Pons (tissue), 1 donor: ENCODE data around the gene HOXB3.
A peak's percentile ranks its signal among the peaks of the same experiment; 100 is the strongest.

Source experiments
- DNase-seq: peaks from one replicate; pipeline ENCODE4 v3.0.0-alpha.2; 2016; ENCODE audit warnings: low spot score

HOXB3 gene

GRCh38 chr17:48556576-48557401 is 33.3 kb downstream of the HOXB3 start:
- DNase-seq: no peak

DNA sequence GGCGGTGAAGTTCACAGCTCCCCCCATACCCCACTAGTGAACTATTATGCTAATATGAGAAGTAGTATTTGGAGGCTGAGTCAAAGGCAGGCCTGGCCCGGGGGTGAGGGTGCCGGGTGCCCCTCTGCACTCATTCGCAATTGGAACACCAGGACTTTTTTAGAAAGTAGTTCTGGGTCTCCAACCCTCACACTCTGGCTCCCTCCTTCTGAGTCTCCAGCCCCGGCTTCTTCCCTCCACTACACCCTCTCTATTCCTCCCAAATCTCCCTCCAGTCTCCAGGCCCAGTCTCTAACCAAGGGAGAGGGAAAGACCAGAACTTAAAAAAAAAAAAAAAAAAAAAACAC is 33.8 kb downstream of the HOXB3 start:
- no peak for DNase-seq

GRCh38 chr17:48555258-48556228 is 34.5 kb downstream of the HOXB3 start:
- no peak for DNase-seq

- DNase-seq: no peak
These were observed 35.4 kb downstream of the HOXB3 start for GRCh38 chr17:48554412-48555257.

- no peak for DNase-seq
These were observed 36.2 kb downstream of the HOXB3 start for GRCh38 chr17:48553826-48554225.

DNA sequence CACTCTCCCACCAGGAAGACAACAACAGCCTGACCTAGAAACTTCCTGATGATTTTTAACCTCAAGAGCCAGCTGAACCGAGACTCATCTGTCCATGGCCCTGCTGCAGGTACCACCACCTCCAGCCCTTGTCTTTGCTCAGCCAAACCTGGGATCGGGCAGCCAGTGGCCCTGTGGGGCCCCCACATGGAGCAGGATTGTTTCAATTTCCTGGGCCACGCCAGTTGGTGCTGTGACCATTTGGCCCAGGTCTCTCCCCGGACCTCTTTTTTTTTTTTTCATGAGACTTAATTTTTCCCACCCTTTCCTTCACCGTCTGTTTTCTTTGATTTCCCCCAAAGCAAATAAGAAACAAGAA is 36.9 kb downstream of the HOXB3 start:
- no peak for DNase-seq

DNA sequence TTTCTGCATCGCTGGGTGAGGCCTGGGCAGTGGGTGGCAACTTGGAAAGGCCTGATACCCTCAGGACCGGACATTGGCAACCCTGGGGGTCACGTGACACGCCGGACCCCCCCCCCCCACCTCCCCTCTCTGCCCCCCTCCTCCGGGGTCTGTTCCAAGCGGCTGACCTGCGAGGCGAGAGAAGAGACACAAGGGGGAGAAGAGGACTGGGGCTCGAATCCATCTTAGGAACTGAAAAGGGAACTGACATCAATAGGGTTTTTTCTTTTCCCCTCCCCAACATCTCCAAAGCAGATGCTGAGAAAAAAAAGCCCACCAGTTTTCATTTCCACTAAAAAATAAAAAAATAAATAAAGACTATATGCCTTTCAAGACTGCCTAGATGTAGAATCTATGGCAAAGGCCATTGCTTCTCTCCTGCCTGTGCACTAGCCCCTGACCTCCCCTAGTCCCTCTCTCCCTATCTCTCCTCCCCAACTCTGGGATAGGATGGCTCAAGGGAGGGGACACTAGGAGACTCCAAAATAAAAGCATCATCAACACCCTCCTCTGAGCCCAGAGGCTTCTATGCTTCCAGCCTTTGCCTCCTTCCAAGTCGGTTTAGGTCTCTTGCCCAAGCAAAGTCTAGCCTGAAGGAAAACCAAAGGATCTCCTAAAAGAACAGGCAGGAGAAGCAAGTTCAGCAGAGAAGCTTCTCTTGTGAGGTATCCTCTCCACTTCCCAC is 37.4 kb downstream of the HOXB3 start:
- no peak for DNase-seq

GRCh38 chr17:48551596-48552465 is 38.2 kb downstream of the HOXB3 start:
- no peak for DNase-seq

- no peak for DNase-seq
These were observed 38.9 kb downstream of the HOXB3 start for GRCh38 chr17:48551214-48551555.

GRCh38 chr17:48550502-48551213 is 39.4 kb downstream of the HOXB3 start:
- DNase-seq: no peak

GRCh38 chr17:48549914-48550501 is 40.0 kb downstream of the HOXB3 start:
- DNase-seq: no peak

- no peak for DNase-seq
These were observed 40.8 kb downstream of the HOXB3 start for GRCh38 chr17:48549281-48549630.

- no peak for DNase-seq
These were observed 41.3 kb downstream of the HOXB3 start for GRCh38 chr17:48548523-48549280.

GRCh38 chr17:48547808-48548522 is 42.1 kb downstream of the HOXB3 start:
- no peak for DNase-seq

DNA sequence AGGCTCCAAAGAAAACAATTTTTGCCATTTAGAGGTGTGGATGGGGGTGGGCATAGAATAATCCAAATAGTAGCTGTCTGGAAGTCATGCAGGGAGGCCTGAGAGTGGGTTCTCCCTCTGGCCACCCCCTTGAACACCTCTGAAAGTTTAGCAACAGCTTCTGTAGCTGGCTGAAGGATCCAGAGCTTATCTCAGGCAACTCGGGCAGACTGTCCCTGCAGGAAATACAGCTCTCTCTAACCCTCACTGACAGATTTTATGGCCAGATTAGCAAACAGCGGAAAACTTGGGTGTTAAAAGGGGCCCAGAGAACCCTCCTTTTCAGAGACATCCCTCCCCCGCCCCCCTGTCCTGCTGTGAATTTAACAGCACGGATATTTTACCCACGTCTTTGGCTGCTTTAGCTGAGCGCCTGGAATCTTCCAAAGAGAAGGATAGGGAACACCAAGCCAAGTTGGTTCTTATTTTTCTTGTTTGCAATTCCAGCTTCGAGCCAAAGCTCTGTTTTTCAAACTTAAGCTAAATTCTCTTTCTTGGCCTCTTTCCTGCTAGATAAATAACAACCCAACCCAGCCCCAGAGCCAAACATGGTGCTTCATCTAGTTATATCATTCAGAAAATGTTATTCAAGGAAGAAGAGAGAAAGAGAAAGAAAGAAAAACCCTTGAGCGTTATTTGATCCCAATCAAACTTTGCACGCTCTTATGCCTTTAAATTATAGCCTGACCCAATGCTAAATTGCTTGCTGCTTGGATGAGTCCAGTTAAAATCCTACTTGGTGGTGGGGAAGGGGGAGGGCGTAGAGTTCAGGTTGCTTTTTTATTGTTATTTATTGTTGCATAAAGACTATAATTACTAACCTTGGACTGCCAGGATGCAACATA is 42.9 kb downstream of the HOXB3 start:
- DNase-seq: peak; percentile 47

DNA sequence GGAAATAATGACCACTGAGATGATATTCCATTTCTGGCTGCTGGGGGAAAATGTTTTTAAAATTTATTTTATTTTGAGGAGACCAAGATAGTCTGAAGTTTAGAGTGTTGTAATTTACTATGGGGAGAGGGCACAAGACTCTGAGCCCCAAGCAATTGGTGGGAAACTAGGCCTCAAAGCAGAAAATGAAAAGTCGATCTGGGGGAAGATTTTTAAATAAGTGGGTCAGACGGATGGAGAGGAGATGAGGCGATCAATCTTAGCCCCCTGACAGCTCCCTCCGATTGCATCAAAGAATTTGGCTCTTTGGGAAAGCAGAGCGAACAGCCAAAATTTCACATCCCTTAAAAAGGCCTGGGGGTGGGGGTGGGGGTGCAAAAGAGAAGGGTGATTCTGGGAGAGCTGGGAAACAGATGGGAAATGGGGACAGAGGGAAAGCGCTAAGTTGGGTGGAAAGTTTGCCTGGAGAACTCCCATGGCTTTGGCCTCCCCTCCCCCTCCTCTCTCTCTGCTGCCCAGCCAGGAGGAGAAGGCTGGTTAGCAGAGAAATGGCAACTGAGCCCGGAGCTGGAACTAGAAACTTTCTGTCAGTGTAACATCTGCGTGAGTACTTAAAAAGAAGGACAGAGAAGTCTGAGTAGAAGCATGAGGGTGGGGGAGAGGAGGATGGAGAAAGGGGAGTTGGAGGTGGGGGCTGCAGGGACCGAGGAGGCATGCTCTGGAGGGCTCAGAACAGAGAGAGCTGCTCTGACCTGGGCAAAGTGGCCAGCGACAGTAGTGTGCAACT is 43.7 kb downstream of the HOXB3 start:
- no peak for DNase-seq
